HG02884 (cell line): Measurements from ENCODE around the gene SIL1.
A peak's percentile ranks its signal among the peaks of the same experiment; 100 is the strongest.
"Not testable (repeated sequence)": the region's sequence is repeated elsewhere in the genome, so short reads cannot be mapped to it uniquely, and the experiment has no call there.

Experiments
- ATAC-seq: cut with Tn5 transposase; IDR thresholded peaks from one replicate; pipeline ENCODE4 v1.9.1; 2021; ENCODE audit warnings: mild to moderate bottlenecking, moderate library complexity; ENCODE audit not compliant: unreplicated experiment

Gene SIL1

GRCh38 chr5:139113892-139114291, 84.3 kb downstream of the SIL1 start:
- ATAC-seq = no peak

DNA sequence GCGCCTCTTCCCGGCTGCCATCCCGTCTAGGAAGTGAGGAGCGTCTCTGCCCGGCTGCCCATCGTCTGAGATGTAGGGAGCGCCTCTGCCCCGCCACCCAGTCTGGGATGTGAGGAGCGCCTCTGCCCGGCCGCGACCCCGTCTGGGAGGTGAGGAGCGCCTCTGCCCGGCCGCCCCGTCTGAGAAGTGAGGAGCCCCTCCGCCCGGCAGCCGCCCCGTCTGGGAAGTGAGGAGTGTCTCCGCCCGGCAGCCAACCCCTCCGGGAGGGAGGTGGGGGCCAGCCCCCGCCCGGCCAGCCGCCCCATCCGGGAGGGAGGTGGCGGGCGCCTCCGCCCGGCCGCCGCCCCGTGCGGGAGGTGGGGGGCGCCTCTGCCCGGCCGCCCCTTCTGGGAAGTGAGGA, 85.8 kb downstream of the SIL1 start:
- not testable (repeated sequence) for ATAC-seq

GRCh38 chr5:139110526-139111168, 87.5 kb downstream of the SIL1 start:
- ATAC-seq = no peak

DNA sequence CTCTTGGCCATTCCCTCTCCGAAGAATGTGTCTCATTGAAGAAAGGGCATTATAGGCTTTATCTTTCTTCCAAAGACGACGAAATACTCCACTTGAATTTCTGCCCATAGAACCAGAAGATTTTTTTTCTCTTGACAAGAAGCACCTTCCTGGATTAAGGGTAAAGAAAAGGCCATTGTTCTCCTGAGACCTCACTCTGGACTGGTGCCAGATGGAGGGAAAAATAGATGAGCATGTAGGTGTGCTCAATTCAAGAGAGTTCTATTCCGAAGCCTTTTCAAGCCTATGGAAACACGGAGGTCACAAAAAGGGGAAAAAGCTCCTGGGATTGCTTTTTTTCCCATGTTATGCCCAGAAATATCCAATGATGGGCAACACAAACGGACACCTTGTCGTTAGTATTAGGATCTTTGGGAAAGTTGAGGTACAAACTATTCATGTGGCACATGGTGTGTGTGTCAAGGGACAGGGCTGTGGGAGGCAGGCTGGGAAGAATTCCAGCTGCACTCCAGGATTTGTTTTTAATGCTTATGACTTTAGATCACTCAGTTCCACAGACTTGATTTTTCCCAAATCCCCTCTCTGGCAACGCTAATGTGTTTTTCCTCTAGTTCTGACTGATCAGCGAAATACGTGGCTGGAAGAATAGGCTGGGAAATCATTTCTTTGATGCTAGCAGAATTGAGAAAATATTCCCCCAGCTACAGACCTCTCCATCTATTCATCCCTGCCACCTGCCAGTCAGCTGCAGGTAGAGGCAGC, 89.9 kb downstream of the SIL1 start:
- ATAC-seq = no peak

GRCh38 chr5:139105621-139106071, 92.5 kb downstream of the SIL1 start:
- no peak for ATAC-seq

GRCh38 chr5:139104577-139105276, 93.4 kb downstream of the SIL1 start:
- no peak for ATAC-seq

DNA sequence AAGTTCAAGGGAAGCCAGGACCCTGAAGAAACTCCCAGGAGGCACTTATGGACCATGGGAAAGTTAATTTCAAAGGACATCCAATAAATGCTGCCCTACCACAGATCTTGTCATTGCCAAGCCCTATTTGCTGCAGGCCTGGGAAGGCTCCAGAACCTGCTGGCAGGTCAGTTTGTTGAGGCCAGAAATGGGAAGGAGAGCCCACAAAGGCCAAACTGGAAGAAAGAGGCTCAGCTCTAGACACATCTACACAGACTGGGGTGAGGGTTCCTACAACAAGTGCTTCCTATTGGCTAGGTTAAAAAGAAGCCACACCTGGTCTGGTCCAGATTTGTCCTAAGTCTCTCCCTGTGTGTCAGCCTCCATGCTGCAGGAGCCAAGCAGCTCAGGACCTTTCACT, 94.4 kb downstream of the SIL1 start:
- no peak for ATAC-seq

- no peak for ATAC-seq
These were observed 97.3 kb downstream of the SIL1 start for GRCh38 chr5:139100825-139101224.

GRCh38 chr5:139094154-139095131, 103.7 kb downstream of the SIL1 start:
- peak; percentile 87 for ATAC-seq

DNA sequence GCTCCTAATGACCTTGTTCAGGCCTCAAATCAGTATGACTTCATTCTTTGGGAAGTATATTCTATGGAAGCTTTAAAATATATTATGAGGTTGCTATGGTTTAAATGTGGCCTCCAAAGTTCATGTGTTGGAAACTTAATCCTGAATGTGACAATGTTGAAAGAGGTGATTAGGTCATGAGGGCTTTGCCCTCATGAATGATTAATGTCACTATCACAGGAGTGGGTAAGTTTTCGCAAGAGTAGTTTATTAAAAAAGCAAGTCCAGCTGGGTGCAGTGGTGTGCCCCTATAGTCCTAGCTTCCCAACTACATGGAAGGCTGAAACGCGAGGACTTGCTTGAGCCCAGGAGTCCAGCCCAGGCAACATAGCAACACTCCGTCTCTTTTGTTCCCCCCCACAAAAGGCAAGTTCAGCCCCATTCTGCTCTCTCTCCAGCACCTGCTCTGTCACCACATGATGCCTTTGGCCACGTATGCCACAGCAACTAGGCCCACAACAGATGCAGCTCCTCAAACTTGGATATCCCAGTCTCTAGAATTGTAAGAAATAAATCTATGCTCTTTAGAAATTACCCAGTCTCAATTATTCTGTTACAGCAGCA, 105.3 kb downstream of the SIL1 start:
- ATAC-seq = no peak

- ATAC-seq = no peak
These were observed 106.6 kb downstream of the SIL1 start for GRCh38 chr5:139091439-139092156.

GRCh38 chr5:139090581-139090980, 107.6 kb downstream of the SIL1 start:
- no peak for ATAC-seq

DNA sequence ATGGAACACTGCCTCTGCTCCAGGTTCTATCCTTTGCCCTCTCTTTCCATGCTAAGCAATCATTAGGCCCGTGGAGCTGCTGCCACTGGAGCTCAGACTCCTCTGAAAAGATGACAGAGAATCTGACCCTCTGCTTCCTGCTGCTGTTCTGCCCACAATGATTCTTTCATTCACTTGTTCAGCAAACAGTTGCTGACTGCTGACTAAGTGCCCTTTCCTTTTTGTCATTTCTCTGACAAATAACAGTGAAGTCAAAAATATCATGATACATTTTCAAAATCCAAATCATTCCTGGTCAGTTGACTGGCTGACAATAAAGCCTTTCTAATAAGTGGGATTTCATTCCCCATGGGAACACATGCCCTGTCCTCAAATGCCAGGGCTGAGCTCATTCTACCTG, 110.1 kb downstream of the SIL1 start:
- no peak for ATAC-seq

DNA sequence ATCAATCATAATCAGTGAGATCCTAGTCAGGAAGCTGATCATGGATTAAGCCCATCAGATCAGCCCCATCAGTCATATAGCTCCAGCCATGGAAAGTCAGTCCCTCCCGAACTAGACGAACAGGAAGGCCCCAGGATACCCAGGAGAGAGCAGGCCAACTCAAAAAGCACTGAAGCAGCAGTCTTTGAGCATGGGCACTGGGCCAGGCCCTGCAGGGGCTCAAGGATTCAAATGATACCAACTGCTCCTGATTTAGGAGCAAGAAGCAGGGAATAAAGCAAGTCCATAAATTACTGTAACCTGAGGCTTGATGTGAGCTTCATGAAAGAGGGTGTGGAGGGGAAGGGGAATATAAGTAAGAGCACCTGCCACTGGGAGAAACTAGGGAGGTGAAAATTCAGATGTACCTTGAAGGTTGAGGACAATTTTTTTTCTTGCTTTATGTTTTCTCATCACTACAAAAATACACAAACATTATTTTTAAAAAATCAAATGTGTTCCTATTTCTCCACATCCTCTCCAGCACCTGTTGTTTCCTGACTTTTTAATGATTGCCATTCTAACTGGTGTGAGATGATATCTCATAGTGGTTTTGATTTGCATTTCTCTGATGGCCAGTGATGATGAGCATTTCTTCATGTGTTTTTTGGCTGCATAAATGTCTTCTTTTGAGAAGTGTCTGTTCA, 115.2 kb downstream of the SIL1 start:
- no peak for ATAC-seq

- ATAC-seq = no peak
These were observed 118.1 kb downstream of the SIL1 start for GRCh38 chr5:139079991-139080610.

DNA sequence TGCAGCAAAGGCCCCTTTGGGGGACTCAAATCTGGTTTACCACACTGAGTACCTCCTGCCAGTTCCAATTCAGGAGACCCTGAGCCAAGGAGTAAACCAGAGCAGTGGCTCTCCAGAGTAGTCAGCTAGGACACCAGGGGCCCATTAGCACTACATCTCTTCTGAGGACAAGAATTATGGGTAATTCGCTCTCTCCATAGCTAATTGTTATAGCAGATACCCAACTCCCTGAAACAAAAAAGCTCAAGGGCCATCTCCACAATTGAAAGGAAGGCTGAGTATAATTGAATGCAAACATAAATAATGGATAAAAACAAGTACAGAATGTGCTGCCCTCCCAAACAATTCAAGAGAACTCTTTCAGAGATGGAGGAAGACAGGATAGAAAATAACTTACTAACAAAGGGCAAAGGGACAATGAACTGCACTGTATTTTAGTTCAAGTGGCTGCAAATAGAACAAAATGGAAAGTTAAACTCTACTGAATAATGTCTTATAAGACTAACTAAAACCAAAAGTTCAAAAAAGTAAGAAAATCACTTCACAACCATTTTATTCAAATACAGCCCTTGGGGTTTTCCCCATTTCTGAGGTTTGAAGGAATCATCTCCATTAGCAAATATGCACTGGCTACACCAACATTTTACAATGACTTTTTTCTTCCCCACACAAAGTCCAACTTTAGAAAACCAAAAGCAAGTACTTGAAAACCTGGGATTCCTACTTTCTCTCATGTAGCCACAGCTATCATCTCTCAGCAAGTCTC, 118.8 kb downstream of the SIL1 start:
- no peak for ATAC-seq

DNA sequence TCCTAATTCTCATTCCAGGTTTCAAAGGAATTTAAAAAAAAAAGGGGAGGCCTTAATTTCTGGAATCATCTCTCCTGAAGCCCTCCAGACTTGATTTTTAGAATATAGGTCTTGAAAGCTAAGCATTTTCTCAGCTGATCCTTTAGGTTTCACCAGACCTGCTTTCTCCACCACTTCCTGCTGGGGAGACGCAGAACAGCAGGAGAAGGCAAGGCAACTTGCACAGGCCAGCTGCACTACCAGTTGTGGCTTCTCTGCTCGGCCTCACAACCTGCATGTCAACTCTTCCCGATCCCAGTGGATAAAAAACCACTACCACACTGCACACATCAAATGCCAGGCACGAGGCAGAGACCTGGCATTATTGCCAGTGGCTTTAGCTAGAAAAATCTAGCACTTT, 119.8 kb downstream of the SIL1 start:
- no peak for ATAC-seq

DNA sequence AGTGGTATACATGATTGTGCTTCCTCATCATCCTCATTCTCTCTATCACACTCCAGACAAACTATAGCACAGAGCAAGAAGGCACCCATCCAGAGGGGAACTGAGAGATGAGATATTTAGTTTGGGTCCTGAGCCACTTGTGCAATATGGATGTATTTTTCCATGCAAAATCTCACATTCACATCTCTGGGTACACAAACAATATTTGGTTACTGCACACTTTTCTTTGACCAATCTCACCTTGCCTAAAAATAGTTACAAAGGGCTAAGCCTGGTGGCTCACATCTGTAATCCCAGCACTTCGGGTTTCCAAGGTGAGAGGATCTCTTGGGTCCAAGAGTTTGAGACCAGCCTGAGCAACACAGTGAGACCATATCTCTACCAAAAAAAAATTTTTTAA, 120.3 kb downstream of the SIL1 start:
- no peak for ATAC-seq
